Measurements from ENCODE around the gene SIN3A. TPM values are rescaled to one million over a fixed set of nuclear protein-coding genes. Genes with fewer than 3 reads are reported as not detected.
A peak's percentile ranks its signal among the peaks of the same experiment; 100 is the strongest.
"Not testable (repeated sequence)": the region's sequence is repeated elsewhere in the genome, so short reads cannot be mapped to it uniquely, and the experiment has no call there.

The SIN3A gene
- polyA plus RNA-seq, 1 donor: 28.2 TPM

DNA sequence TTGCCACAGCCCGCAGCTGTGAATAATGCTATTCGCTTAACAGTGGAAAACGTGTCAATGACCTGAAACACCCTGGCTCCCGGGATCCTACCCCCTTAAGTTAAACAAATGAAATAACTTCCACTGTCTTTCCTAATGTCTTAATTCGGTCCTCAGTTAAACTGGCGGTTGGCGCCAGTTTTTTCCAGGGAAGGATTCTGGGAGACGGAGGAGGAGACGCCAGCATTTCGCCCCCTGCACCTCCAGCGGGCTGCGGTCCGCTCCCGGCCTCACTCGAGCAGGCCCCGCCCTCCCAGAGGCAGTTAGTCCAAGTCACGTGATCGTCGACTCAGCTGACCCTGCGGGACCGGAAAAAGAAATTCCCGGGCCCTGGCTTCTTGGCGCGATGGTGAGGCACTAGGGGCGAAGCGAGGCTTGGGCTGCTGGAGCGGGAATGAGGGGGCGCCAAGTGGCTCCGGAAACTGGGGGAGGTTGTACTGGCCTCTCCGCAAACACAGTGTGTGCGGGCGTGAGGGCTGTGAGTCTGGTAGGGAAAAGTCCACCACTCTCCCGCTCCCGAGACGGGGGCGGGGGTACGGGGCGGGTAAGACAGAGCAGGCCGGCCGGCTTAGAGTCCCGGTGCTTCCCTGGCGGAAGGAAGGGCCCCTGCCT is 115.7 kb downstream of the SIN3A start, which contains the start of gene COMMD4:
COMMD4 (plus strand) TSS at position 359 of the 651 bp plus-strand sequence; CDS start at position 386, 27 bp downstream.
- peak; percentile 83 for DNase-seq (ENCODE audit: low read depth)

DNA sequence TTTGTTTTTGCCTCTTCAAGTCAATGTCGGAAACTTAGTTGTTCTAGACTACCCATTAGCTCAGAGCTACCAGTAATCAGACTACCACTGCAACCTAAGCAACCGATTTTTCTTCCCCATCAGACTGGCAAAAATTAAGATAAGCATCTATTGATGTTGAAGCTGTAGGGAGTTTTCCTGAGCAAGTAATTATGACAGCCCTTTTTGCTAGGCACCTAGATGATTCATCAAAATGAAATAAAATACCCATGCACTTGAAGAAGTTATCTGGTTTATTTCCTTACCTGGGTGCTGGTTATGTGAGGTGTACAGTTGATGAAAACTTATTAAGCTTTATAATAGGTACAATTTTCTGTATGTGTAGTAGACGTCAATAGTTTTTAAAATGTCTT is 116.2 kb downstream of the SIN3A start:
- no peak for DNase-seq (ENCODE audit: low read depth)

DNA sequence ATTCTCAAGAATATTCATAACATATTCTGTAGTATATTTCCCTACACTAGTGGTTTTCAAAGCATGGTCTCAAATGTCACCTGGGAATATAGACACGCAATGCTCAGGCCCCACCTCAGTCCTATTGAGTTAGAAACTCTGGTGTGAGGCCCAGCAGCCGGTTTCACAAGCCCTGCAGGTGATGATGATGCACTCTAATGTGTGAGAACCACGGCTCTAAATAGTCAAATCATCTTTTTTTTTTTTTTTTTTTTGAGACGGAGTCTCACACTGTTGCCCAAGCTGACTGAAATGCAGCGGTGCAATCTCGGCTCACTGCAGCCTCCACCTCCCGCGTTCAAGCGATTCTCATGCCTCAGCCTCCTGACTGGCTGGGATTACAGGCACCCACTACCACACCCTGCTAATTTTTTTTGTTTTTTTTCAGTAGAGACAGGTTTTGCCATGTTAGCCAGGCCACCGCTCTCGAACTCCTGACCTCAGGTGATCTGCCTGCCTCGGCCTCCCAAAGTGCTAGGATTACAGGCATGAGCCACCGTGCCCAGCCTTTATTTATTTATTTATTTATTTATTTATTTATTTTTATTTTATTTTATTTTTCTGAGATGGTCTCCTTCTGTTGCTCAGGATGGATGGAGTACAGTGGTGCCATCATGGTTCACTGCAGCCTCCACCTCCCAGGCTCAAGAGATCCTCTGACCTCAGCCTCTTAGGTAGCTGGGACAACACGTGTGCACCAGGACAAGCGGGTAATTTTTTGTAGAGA is 117.7 kb downstream of the SIN3A start:
- not testable (repeated sequence) for DNase-seq (ENCODE audit: low read depth)

DNA sequence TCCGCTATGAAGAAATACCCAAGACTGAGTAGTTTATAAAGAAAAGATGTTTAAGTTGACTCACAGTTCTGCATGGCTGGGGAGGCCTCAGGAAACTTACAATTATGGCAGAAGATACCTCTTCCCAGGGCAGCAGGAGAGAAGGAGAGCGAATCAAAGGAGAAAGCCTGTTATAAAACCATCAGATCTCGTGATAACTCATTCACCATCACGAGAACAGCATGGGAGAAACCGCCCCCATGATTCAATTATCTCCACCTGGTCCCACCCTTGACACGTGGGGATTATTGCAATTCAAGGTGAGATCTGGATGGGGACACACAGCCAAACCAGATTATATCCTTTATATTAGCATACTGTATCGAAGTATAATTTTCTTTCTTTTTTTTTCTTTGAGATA is 119.4 kb downstream of the SIN3A start:
- not testable (repeated sequence) for DNase-seq (ENCODE audit: low read depth)

DNA sequence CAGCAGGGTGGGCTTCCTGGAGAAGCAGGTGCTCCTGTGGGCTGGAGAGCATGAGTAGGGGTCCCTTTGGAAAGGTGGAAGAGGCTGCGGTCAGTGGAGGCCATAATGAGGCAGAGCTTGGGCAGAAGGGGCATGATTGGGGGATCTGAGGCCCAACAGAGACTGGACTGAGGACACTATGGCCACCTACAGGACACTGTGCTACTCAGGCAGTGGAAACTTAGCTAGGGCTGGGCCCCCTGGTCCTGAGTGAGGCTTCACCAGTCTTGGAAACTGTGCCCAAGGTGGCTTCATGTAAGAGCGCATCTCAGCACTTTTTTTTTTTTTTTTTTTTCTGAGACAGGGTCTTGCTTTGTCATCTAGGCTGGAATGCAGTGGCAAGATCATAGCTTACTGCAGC is 121.9 kb downstream of the SIN3A start:
- DNase-seq (ENCODE audit: low read depth): no peak

DNA sequence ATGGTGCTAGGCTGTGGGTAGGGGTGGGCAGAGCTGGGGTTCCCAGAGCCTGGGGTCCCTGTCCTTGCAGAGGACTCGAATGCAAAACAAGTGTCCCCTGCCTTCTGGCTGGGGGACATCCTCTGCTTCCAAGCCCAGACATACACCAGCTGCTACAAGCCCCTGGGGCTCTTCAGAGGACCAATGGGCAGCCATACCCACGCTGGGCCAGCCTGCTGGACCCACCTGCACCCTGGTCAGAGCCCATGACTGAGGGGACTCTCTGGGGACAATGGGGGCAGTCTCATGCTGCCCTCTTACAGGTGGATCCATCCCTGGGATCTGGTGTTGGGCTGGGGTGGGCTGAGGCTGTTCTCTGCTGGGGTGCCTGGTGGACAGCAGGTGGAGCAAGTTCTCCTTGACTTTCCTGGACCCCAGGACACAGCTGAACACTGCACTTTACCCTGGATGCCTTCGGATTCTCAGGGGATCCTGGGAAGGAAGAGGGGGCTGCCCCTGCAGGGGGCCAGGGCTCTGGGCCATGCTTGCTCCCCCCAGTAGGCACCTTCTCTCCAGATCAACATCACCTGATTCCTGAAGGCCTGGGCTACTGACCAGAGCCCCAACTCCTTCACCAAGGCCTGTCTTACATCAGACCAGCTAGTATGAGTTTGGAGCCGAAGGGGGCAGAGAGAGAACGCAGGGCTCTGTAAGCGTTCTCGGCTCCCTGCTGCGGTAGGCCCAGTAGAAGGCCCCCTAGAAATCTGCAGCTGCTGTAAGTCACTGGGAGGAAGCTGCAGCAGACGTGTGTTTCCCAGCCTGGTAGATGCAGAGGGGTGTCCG is 122.8 kb downstream of the SIN3A start:
- no peak for DNase-seq (ENCODE audit: low read depth)

DNA sequence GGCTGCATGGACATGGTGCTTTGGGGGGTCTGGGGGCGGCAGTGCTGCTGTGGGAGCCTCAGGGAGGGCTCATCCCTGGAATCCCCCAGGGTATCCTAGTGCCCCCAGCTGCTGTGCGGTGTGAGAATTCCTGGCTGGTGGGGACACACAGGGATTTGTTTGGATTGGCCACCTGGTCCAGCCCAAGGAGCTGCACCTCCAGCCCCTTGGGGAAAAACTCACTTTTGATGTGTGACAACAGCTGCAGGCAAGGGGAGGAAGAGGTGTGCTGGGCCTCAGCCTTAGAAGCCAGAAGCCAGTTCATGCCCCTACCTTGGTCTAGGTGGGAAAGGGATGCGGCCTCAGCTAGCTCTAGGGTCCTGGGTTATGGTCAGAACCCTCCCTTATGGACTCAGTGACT is 124.0 kb downstream of the SIN3A start:
- DNase-seq (ENCODE audit: low read depth): no peak

DNA sequence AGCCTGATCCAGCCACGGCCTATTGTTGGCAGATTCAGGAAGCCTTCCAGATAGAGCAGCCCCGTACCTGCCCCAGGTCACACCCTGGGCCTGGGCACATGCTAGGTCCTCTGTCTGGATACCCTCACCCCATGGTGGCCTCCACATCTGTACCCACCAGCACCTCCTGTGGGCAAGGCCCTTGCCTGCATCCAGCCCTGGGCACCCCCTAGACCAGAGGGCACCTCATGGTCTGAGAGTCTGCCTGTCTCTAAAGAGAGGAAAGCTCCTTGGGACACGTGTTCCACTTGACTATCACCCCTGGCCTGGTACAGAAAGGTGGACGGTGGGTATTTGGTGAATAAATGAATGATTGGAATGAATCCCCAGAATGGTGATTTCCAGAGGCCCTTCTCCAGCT is 124.5 kb downstream of the SIN3A start:
- DNase-seq (ENCODE audit: low read depth): no peak

DNA sequence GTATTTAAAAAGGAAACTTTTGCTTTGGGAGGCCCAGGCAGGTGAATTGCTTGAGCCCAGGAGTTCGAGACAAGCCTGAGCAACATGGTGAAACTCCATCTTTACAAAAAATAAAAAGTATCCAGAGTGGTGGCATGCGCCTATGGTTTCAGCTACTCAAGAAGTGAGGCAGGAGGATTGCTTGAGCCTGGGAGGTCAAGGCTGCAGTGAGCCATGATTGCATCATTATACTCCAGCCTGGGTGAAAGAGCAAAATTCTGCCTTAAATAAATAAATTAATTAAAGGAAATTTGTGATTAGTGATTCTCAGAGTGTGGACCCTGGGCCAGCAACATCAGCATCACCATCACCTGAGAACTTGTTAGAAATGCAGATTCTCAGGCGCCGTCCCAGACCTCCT is 125.6 kb downstream of the SIN3A start:
- no peak for DNase-seq (ENCODE audit: low read depth)

DNA sequence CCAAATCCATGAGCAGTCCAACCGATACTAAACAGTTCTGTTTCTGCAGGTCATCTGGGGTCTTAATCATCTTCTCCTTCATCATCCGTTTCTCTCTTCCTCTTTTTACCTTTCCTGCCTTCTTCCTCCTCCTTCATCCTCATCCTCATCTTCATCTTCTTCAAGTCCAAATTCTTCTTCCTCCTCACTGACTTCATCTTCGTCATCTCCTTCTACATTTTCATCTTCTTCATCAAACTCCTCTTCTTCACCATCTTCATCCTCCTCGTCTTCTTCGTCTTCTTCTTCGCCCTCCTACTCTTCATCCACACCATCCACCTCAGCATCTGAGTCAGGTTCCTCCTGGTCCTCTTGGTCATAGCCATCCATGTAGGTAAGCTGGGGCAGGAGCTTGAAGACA is 129.8 kb downstream of the SIN3A start:
- no peak for DNase-seq (ENCODE audit: low read depth)

Other genes starting within 250 kb of the SIN3A start
- gene C15orf39, start 249.8 kb downstream of the SIN3A start, polyA plus RNA-seq (ENCODE audit: insufficient read length): 8.0 TPM
- gene GOLGA6C, start 193.4 kb downstream of the SIN3A start, polyA plus RNA-seq (ENCODE audit: insufficient read length): not detected
- gene GOLGA6D, start 168.9 kb downstream of the SIN3A start, polyA plus RNA-seq (ENCODE audit: insufficient read length): 0.30 TPM
- 40.8 TPM for gene COMMD4, start 115.6 kb downstream of the SIN3A start, polyA plus RNA-seq (ENCODE audit: insufficient read length)
- 8.2 TPM for gene NEIL1, start 104.7 kb downstream of the SIN3A start, polyA plus RNA-seq (ENCODE audit: insufficient read length)
- gene MAN2C1, start 83.1 kb downstream of the SIN3A start, polyA plus RNA-seq (ENCODE audit: insufficient read length): 105 TPM
- gene PTPN9, start 127.6 kb upstream of the SIN3A start, polyA plus RNA-seq (ENCODE audit: insufficient read length): 17.4 TPM
- gene SNUPN, start 174.0 kb upstream of the SIN3A start, polyA plus RNA-seq (ENCODE audit: insufficient read length): 17.6 TPM
- 30.2 TPM for gene IMP3, start 188.5 kb upstream of the SIN3A start, polyA plus RNA-seq (ENCODE audit: insufficient read length)
- gene SNX33, start 196.2 kb upstream of the SIN3A start, polyA plus RNA-seq (ENCODE audit: insufficient read length): 12.6 TPM

All from forelimb muscle (tissue), 1 donor.